Hepatocyte (in vitro differentiated cells): ENCODE measurements around the gene OR4C46. TPM values are rescaled to one million over a fixed set of nuclear protein-coding genes. Genes with fewer than 3 reads are reported as not detected.

Source experiments
- polyA plus RNA-seq: library from polyadenylated mRNA; unstranded; fragments of >200 nt; fragmentation: Nextera tagmentation; extraction: Ambion mirVana; gene quantifications from 2 replicates; pipeline ENCODE4 v1.2.1, GENCODE V29; 2016
- total RNA-seq: library from RNA; depleted of rRNA; stranded (reverse); fragments of >200 nt; gene quantifications from 2 replicates; pipeline ENCODE4 v1.2.3, GENCODE V29; 2014

OR4C46 gene
- total and polyA plus RNA-seq, 2 experiments from 2014 or later, result not detected

Other genes with a start within 250 kb of the OR4C46 start
- not detected in 2 replicates for gene OR4A5, start 102.8 kb upstream of the OR4C46 start, total RNA-seq
- not detected in 2 replicates for gene OR4A5, start 102.8 kb upstream of the OR4C46 start, polyA plus RNA-seq